NCI-H82 treated with DMSO at 0.1 percent for 48 hours (cell line): ENCODE data around the gene CFB.
"Not testable (repeated sequence)": the region's sequence is repeated elsewhere in the genome, so short reads cannot be mapped to it uniquely, and the experiment has no call there.

Experiments used
- DNase-seq: peaks from one replicate; lab custom pipeline; 2025; ENCODE audit not compliant: unreplicated experiment; lab: John Stamatoyannopoulos, UW

The CFB gene

GRCh38 chr6:31911826-31912585 lies 33.9 kb upstream of the CFB start:
- DNase-seq, result no peak

GRCh38 chr6:31915351-31915750 lies 30.5 kb upstream of the CFB start:
- no peak for DNase-seq

- no peak for DNase-seq
These were observed 30.1 kb upstream of the CFB start for GRCh38 chr6:31915756-31916155.

- no peak for DNase-seq
These were observed 27.7 kb upstream of the CFB start for GRCh38 chr6:31918069-31918720.

- DNase-seq, result no peak
These were observed 26.1 kb upstream of the CFB start for GRCh38 chr6:31919624-31920303.

GRCh38 chr6:31920811-31921210 lies 25.1 kb upstream of the CFB start:
- no peak for DNase-seq

- DNase-seq, result no peak
These were observed 23.0 kb upstream of the CFB start for GRCh38 chr6:31922942-31923341.

GRCh38 chr6:31927242-31927862 lies 18.5 kb upstream of the CFB start, which contains the start of gene C2:
C2 (plus strand) TSS chr6:31927717; CDS start chr6:31927753, 36 bp downstream.
- no peak for DNase-seq

- DNase-seq, result no peak
These were observed 17.8 kb upstream of the CFB start for GRCh38 chr6:31927863-31928671.

GRCh38 chr6:31928672-31928939 lies 17.3 kb upstream of the CFB start:
- DNase-seq, result no peak

GRCh38 chr6:31930962-31931361 lies 14.9 kb upstream of the CFB start:
- DNase-seq, result no peak

- not testable (repeated sequence) for DNase-seq
These were observed 13.8 kb upstream of the CFB start for GRCh38 chr6:31932137-31932536.

GRCh38 chr6:31933537-31933936 lies 12.4 kb upstream of the CFB start:
- no peak for DNase-seq

GRCh38 chr6:31935021-31935420 lies 10.9 kb upstream of the CFB start:
- no peak for DNase-seq

GRCh38 chr6:31935823-31936222 lies 10.1 kb upstream of the CFB start:
- no peak for DNase-seq

GRCh38 chr6:31940256-31940664 lies 5.6 kb upstream of the CFB start:
- DNase-seq, result no peak

GRCh38 chr6:31943742-31944141 lies 2.2 kb upstream of the CFB start:
- DNase-seq, result no peak

GRCh38 chr6:31945154-31945506 lies 765 bp upstream of the CFB start:
- DNase-seq, result no peak

GRCh38 chr6:31946370-31946885 lies 533 bp downstream of the CFB start:
- DNase-seq, result no peak

- DNase-seq, result no peak
These were observed 1.3 kb downstream of the CFB start for GRCh38 chr6:31947070-31947675.
